NCI-H345 treated with DMSO at 0.1 percent for 48 hours (cell line): ENCODE results near the gene FCHSD2.
"Not testable (repeated sequence)": the region's sequence is repeated elsewhere in the genome, so short reads cannot be mapped to it uniquely, and the experiment has no call there.

Experiments
- DNase-seq: peaks from one replicate; lab custom pipeline; 2025; ENCODE audit not compliant: unreplicated experiment; lab: John Stamatoyannopoulos, UW

The FCHSD2 gene

GRCh38 chr11:73013021-73013420, 129.1 kb downstream of the FCHSD2 start:
- DNase-seq, result no peak

- no peak for DNase-seq
These were observed 129.8 kb downstream of the FCHSD2 start for GRCh38 chr11:73012121-73012863.

- DNase-seq, result no peak
These were observed 130.8 kb downstream of the FCHSD2 start for GRCh38 chr11:73011126-73011817.

GRCh38 chr11:73009972-73010371, 132.1 kb downstream of the FCHSD2 start:
- no peak for DNase-seq

- DNase-seq, result no peak
These were observed 138.0 kb downstream of the FCHSD2 start for GRCh38 chr11:73004088-73004487.

- DNase-seq, result no peak
These were observed 139.0 kb downstream of the FCHSD2 start for GRCh38 chr11:73003088-73003487.

GRCh38 chr11:73002214-73002613, 139.9 kb downstream of the FCHSD2 start:
- no peak for DNase-seq

GRCh38 chr11:73001615-73002014, 140.5 kb downstream of the FCHSD2 start:
- peak; percentile 58 for DNase-seq

GRCh38 chr11:72998676-72999075, 143.4 kb downstream of the FCHSD2 start:
- no peak for DNase-seq

- no peak for DNase-seq
These were observed 145.2 kb downstream of the FCHSD2 start for GRCh38 chr11:72996959-72997358.

GRCh38 chr11:72989727-72990126, 152.4 kb downstream of the FCHSD2 start:
- no peak for DNase-seq

- DNase-seq, result no peak
These were observed 153.3 kb downstream of the FCHSD2 start for GRCh38 chr11:72988821-72989220.

GRCh38 chr11:72985645-72986044, 156.5 kb downstream of the FCHSD2 start:
- no peak for DNase-seq

- no peak for DNase-seq
These were observed 157.6 kb downstream of the FCHSD2 start for GRCh38 chr11:72984453-72985077.

- no peak for DNase-seq
These were observed 158.6 kb downstream of the FCHSD2 start for GRCh38 chr11:72983560-72983959.

- no peak for DNase-seq
These were observed 160.0 kb downstream of the FCHSD2 start for GRCh38 chr11:72981971-72982685.

- DNase-seq, result no peak
These were observed 161.0 kb downstream of the FCHSD2 start for GRCh38 chr11:72981080-72981479.

- not testable (repeated sequence) for DNase-seq
These were observed 164.3 kb downstream of the FCHSD2 start for GRCh38 chr11:72977782-72978181.

- not testable (repeated sequence) for DNase-seq
These were observed 165.6 kb downstream of the FCHSD2 start for GRCh38 chr11:72976522-72976892.

GRCh38 chr11:72975778-72976521, 166.2 kb downstream of the FCHSD2 start:
- DNase-seq, result no peak
